ENCODE results near the gene CEBPA. TPM values are rescaled to one million over a fixed set of nuclear protein-coding genes. Genes with fewer than 3 reads are reported as not detected.

Gene CEBPA
- total RNA-seq (10 to 100 TPM; 70.0 to 95.5 TPM), polyA plus RNA-seq (100 to 1,000 TPM in 1 of 2 donors, 10 to 100 TPM in 1; 32.9 to 112 TPM)

- Histone ChIP-seq H3K27ac (ENCODE audit: low read depth in 1 of 2, low read length in 2 of 2) (peak within 1 kb of the TSS; percentile 98 to 99), H3K9me3 (ENCODE audit: control insufficient read depth in 4 of 4, low read length in 3 of 4) (no peaks in the 10 kb centered on the region), H3K27me3 (ENCODE audit: control insufficient read depth in 4 of 4, insufficient read depth in 4 of 4, low read length in 3 of 4) (no peaks in the 10 kb centered on the region), H3K9ac (ENCODE audit: low read depth in 1 of 2, low read length in 2 of 2) (peak within 1 kb of the TSS; percentile 96 to 97), H3K4me1 (ENCODE audit: control insufficient read depth in 4 of 4, insufficient read depth in 4 of 4, low read length in 3 of 4) (peaks cover 9 to 75% (median 37%) of the 10 kb centered on the region in 4 donors), H3K4me3 (ENCODE audit: low read depth in 1 of 3, low read length in 3 of 3) (peak within 1 kb of the TSS; percentile 68 to 81 (median 78)), H3K36me3 (ENCODE audit: control insufficient read depth in 4 of 4, insufficient read depth in 3 of 4, low read depth in 1 of 4, low read length in 3 of 4) (no peaks in the 10 kb centered on the region)
- DNase-seq (ENCODE audit: low spot score) = peak; percentile 80
- WGBS = under 1% methylated on average over 111 of the region's 111 CpGs
- TF ChIP-seq RXRA (IDR thresholded peaks at IDR 0.05) (no peak), EGR1 (IDR thresholded peaks at IDR 0.05; ENCODE audit: low read depth in 2 of 2) (peak; percentile 51 to 88), RAD21 (IDR thresholded peaks at IDR 0.05) (peak in 1 of 2 donors; percentile 5), CTCF (IDR thresholded peaks at IDR 0.05; ENCODE audit: low read depth, low read length, missing input control) (peak; percentile 66), REST (IDR thresholded peaks at IDR 0.05) (peak; percentile 70), ZBTB33 (IDR thresholded peaks at IDR 0.05) (no peak), TAF1 (conservative IDR thresholded peaks at IDR 0.05) (peak; percentile 62)
Observed at GRCh38 chr19:33302175-33302973, at the start of gene CEBPA. Gene CEBPA (minus strand): TSS chr19:33302534. CDS start chr19:33302414, 120 bp downstream.

- Histone ChIP-seq H3K27me3 (ENCODE audit: control insufficient read depth in 4 of 4, insufficient read depth in 4 of 4, low read length in 3 of 4) (no peaks in the 10 kb centered on the region), H3K9me3 (ENCODE audit: control insufficient read depth in 4 of 4, low read length in 3 of 4) (no peaks in the 10 kb centered on the region), H3K36me3 (ENCODE audit: control insufficient read depth in 4 of 4, insufficient read depth in 3 of 4, low read depth in 1 of 4, low read length in 3 of 4) (no peaks in the 10 kb centered on the region), H3K4me1 (ENCODE audit: control insufficient read depth in 4 of 4, insufficient read depth in 4 of 4, low read length in 3 of 4) (peaks cover 4 to 24% (median 18%) of the 10 kb centered on the region in 4 donors), H3K9ac (ENCODE audit: low read depth in 1 of 2, low read length in 2 of 2) (no peak overlapping the region), H3K4me3 (ENCODE audit: low read depth in 1 of 3, low read length in 3 of 3) (no peak overlapping the region), H3K27ac (ENCODE audit: low read depth in 1 of 2, low read length in 2 of 2) (no peak overlapping the region)
- no peak for DNase-seq (ENCODE audit: low spot score)
- TF ChIP-seq YY1 (IDR thresholded peaks at IDR 0.05) = no peak
- TF ChIP-seq EGR1 (IDR thresholded peaks at IDR 0.05; ENCODE audit: low read depth in 2 of 2) = no peak
- no peak for TF ChIP-seq CTCF (IDR thresholded peaks at IDR 0.05; ENCODE audit: low read depth, low read length, missing input control)
- TF ChIP-seq JUND (IDR thresholded peaks at IDR 0.05) = no peak
- 83% methylated on average over 12 of the region's 12 CpGs for WGBS
Observed at GRCh38 chr19:33350538-33351309, 48.4 kb upstream of the CEBPA start.

All from liver (tissue), 9 donors.